Activated T-helper 2 cell treated with anti-CD3 and anti-CD28 coated beads, Interferon-gamma antibody, Interleukin-2, Interleukin-4, amounts not matched to agents 10 μg/mL and 5 μg/mL and 100 μg/mL, durations not matched to agents 14 hours and 24 hours and 36 hours (primary cell): ENCODE results near the gene MS4A3. TPM values are rescaled to one million over a fixed set of nuclear protein-coding genes. Genes with fewer than 3 reads are reported as not detected.
"Not testable (repeated sequence)": the region's sequence is repeated elsewhere in the genome, so short reads cannot be mapped to it uniquely, and the experiment has no call there.

ENCODE experiments used
- DNase-seq: peaks from one replicate; pipeline ENCODE4 v3.0.0; 2021; ENCODE audit warnings: low spot score
- H3K27ac Mint-ChIP-seq: one replicate; pipeline ENCODE4 v1.8.0; 2021; ENCODE audit warnings: mixed read lengths
- H3K27me3 Mint-ChIP-seq: one replicate; pipeline ENCODE4 v1.8.0; 2021; ENCODE audit warnings: low read depth, mixed read lengths
- H3K36me3 Mint-ChIP-seq: one replicate; pipeline ENCODE4 v1.8.0; 2021; ENCODE audit warnings: low read depth, mixed read lengths
- H3K4me1 Mint-ChIP-seq: one replicate; pipeline ENCODE4 v1.8.0; 2021; ENCODE audit warnings: low read depth, mixed read lengths
- H3K4me3 Mint-ChIP-seq: one replicate; pipeline ENCODE4 v1.8.0; 2021; ENCODE audit warnings: low read depth, mild to moderate bottlenecking, moderate library complexity, mixed read lengths
- H3K9me3 Mint-ChIP-seq: one replicate; pipeline ENCODE4 v1.8.0; 2021; ENCODE audit warnings: mixed read lengths
- intact Hi-C: fragments of 100-400 bp; cut with micrococcal nuclease; formaldehyde crosslinking; loops from one replicate; pipeline ENCODE4 v1.15.1; 2023
- total RNA-seq: library from RNA; stranded (reverse); gene quantifications from 2 replicates; pipeline ENCODE4 v1.2.3, GENCODE V29; 2022

Gene MS4A3, protein sequence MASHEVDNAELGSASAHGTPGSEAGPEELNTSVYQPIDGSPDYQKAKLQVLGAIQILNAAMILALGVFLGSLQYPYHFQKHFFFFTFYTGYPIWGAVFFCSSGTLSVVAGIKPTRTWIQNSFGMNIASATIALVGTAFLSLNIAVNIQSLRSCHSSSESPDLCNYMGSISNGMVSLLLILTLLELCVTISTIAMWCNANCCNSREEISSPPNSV
- total RNA-seq: not detected in 2 replicates

DNA sequence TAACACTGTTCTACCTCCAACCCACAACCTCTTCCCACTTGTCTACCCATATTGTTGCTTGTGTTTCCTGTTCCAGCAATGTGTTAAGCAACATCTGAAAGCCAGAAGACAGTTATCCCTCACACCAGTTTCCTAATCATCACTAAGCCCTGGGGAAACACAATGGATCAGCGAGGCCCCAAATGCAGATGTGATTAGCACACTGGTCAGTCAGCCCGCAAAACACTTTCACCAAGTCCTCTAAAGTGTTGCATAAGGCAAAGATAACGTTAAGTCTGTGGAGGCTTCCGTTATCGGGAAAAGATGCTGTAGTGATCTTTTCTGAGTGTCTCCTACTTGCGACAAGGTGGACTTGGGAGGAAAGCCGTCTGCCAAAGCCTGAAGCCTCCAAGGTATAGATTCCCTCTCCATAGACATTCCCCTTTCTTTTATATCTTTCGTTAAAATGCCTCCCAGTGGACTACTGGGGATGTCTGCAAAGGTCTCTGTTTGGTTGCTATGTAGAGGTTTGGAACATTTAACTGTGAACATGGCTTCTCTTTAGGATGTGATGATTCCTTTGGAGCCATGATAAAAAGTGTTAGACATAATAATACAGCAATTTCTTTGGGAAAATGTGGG is at the start of gene MS4A3:
Gene MS4A3, plus strand, starts transcription at position 317 of the 621 bp plus-strand sequence. CDS start 4,496 bp downstream, outside the sequence.
- no peak within 1 kb of the TSS for H3K4me3 Mint-ChIP-seq
- DNase-seq: no peak
- H3K36me3 Mint-ChIP-seq: no peaks in the 10 kb centered on the region

DNA sequence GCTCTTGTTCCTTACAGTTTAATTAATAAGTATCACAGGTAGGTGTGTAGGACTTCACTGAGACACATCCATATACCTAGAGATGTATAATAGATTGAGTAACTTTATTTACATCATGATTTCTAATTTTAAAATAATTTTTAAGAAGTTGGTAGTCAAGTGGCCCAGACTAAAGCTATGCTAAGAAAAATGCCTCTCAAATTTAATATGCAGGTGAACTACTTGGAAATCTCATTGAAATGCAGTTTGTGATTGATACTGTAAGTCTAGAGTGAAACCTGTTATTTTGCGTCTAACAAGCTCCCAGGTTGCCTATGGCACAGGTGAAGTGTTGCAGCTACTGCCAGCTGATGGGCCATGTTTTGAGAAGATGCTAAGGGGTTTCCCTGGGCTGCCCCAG is 39.6 kb upstream of the MS4A3 start, which contains the start of gene OOSP4B:
Gene OOSP4B, plus strand, starts transcription at position 301 of the 400 bp plus-strand sequence.
- no peak within 1 kb of the TSS for H3K27ac Mint-ChIP-seq

More for the DNA sequence above, at the start of gene MS4A3:
- peaks cover 3% of the 10 kb centered on the region for H3K9me3 Mint-ChIP-seq
- peaks cover 2% of the 10 kb centered on the region for H3K27me3 Mint-ChIP-seq
- no peak within 1 kb of the TSS for H3K27ac Mint-ChIP-seq
- intact Hi-C loops: no loop called here
- peaks cover 3% of the 10 kb centered on the region for H3K4me1 Mint-ChIP-seq

DNA sequence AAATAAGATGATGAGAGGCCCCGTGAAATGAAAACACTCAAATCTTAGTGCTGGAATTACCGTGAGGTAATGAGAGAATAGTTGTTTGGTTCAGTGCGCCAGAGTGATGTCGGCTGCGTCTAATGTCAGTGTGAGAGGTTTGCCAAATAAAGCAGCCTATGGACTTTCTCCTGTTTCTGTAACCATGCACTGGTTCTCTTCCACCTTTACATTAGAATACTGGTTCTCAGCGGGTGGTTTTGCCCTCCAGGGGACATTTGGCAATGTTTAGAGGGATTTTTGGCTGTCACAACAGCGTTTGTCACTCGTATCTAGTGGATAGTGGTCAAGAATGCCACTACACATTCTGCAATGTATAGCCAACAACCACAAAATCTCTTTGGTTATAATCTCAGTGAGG is 38.4 kb upstream of the MS4A3 start:
- intact Hi-C loops: no loop called here
- Mint-ChIP-seq H3K27ac (no peak overlapping the region), H3K36me3 (no peaks in the 10 kb centered on the region), H3K27me3 (peaks cover 1% of the 10 kb centered on the region), H3K4me1 (no peaks in the 10 kb centered on the region), H3K4me3 (no peak overlapping the region), H3K9me3 (no peaks in the 10 kb centered on the region)
- no peak for DNase-seq

More for the DNA sequence above, 39.6 kb upstream of the MS4A3 start, which contains the start of gene OOSP4B:
- Mint-ChIP-seq H3K4me1 (no peaks in the 10 kb centered on the region), H3K36me3 (no peaks in the 10 kb centered on the region), H3K27me3 (peaks cover 1% of the 10 kb centered on the region), H3K9me3 (no peaks in the 10 kb centered on the region), H3K4me3 (no peak within 1 kb of the TSS)
- intact Hi-C loops: no loop called here
- no peak for DNase-seq

DNA sequence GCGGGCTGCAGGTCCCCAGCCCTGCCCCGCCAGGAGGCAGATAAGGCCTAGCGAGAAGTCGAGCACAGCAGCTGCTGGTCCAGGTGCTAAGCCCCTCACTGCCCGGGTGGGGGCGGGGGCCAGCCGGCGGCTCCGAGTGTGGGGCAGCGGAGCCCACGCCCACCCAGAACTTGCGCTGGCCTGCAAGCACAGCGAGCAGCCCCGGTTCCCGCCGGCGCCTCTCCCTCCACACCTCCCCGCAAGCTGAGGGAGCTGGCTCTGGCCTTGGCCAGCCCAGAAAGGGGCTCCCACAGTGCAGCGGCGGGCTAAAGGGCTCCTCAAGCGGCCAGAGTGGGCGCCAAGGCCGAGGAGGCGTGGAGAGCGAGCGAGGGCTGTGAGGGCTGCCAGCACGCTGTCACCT is 36.1 kb upstream of the MS4A3 start:
- H3K4me3 Mint-ChIP-seq, H3K36me3 Mint-ChIP-seq, H3K27ac Mint-ChIP-seq, H3K9me3 Mint-ChIP-seq, H3K4me1 Mint-ChIP-seq, H3K27me3 Mint-ChIP-seq, intact Hi-C loops, DNase-seq: not testable (repeated sequence)

DNA sequence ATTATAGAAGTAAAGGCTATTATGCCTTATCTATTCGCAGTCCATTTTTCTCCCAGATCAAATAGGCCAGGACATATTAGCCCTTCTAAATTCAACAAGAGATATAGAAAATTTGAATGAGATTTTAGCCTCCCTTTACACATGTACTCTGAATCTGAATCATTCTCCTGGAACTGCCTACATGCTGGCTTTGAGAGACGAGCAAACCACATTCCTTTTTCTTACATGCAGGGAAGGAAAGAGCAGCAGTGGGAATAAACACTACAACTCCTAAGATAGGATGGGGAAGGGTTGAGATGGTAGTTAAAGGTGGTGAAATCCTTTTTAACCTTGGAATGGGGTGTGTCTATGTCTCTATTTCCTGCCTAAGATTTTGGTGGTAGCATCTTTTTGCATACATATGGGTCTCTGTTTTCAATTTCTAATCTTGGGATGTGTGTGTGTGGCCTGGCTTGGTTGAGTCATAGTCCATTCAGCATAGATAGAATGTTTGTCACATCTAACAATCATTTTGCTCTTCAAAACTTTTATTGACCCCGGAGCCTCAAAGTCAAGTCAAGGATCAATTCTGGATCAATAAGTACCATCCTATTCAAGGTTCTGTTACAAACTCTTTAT is 27.3 kb upstream of the MS4A3 start:
- no peak for DNase-seq
- no peaks in the 10 kb centered on the region for H3K27me3 Mint-ChIP-seq
- H3K36me3 Mint-ChIP-seq: no peaks in the 10 kb centered on the region
- H3K27ac Mint-ChIP-seq: no peak overlapping the region
- no peak overlapping the region for H3K4me3 Mint-ChIP-seq
- intact Hi-C loops: no loop called here
- H3K4me1 Mint-ChIP-seq: no peaks in the 10 kb centered on the region
- H3K9me3 Mint-ChIP-seq: no peaks in the 10 kb centered on the region

DNA sequence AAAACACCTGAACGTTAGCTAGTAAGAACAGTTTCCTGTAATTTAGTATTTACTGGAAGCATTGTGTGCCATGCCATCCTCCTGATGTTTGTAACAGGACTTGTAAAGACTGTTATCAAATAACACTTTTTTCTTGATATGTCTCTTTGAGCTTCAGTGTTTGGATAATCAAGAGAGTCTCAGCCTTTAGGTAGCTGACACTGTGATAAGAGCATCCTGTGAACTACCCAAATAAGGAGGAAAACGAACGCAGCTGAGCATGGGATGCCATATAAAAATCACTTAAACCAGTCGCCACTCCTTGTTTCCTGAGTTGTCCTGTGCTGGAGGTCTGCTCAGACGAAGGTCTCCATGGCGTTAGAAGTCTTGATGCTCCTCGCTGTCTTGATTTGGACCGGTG is 16.4 kb upstream of the MS4A3 start, which contains the start of gene OOSP2:
Gene OOSP2, plus strand, starts transcription at position 301 of the 400 bp plus-strand sequence. Its CDS starts 51 bp downstream, at position 352.
- no peaks in the 10 kb centered on the region for H3K4me1 Mint-ChIP-seq
- no peaks in the 10 kb centered on the region for H3K27me3 Mint-ChIP-seq
- no peaks in the 10 kb centered on the region for H3K36me3 Mint-ChIP-seq
- no peak for DNase-seq
- H3K4me3 Mint-ChIP-seq: no peak within 1 kb of the TSS
- intact Hi-C loops: no loop called here
- H3K27ac Mint-ChIP-seq: no peak within 1 kb of the TSS
- H3K9me3 Mint-ChIP-seq: no peaks in the 10 kb centered on the region

DNA sequence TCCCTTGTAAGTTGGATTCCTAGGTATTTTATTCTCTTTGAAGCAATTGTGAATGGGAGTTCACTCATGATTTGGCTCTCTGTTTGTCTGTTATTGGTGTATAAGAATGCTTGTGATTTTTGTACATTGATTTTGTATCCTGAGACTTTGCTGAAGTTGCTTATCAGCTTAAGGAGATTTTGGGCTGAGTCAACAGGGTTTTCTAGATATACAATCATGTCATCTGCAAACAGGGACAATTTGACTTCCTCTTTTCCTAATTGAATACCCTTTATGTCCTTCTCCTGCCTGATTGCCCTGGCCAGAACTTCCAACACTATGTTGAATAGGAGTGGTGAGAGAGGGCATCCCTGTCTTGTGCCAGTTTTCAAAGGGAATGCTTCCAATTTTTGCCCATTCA is 6.0 kb upstream of the MS4A3 start:
- not testable (repeated sequence) for H3K9me3 Mint-ChIP-seq, H3K4me1 Mint-ChIP-seq, DNase-seq

DNA sequence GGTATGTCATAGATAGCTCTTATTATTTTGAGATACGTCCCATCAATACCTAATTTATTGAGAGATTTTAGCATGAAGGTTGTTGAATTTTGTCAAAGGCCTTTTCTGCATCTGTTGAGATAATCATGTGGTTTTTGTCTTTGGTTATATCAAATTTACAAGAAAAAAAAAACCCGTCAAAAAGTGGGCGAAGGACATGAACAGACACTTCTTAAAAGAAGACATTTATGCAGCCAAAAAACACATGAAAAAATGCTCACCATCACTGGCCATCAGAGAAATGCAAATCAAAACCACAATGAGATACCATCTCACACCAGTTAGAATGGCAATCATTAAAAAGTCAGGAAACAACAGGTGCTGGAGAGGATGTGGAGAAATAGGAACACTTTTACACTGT is 5.6 kb upstream of the MS4A3 start:
- H3K36me3 Mint-ChIP-seq, intact Hi-C loops, H3K4me3 Mint-ChIP-seq, H3K4me1 Mint-ChIP-seq, DNase-seq, H3K27ac Mint-ChIP-seq, H3K27me3 Mint-ChIP-seq, H3K9me3 Mint-ChIP-seq: not testable (repeated sequence)

More for the DNA sequence above, 6.0 kb upstream of the MS4A3 start:
- intact Hi-C loops, H3K27ac Mint-ChIP-seq, H3K36me3 Mint-ChIP-seq, H3K4me3 Mint-ChIP-seq, H3K27me3 Mint-ChIP-seq: not testable (repeated sequence)

DNA sequence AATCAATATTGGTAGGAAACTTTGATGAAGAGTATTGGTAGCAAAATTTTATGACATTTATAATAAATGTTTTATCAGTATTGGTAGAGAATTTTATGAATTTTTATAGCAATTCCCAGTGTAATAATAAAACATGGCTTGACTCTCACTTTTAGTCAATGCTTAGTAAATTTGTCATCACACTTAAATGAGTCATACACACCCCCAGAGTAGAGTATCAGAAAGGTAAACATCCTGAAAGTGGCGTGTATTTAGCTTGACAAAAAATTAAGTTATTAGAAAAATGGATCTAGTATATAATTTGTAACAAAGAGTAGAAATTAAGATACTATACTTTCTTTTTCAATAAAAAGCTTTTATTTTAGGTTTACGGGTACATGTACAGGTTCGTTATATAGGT is 2.6 kb downstream of the MS4A3 start:
- H3K4me3 Mint-ChIP-seq: no peak overlapping the region

DNA sequence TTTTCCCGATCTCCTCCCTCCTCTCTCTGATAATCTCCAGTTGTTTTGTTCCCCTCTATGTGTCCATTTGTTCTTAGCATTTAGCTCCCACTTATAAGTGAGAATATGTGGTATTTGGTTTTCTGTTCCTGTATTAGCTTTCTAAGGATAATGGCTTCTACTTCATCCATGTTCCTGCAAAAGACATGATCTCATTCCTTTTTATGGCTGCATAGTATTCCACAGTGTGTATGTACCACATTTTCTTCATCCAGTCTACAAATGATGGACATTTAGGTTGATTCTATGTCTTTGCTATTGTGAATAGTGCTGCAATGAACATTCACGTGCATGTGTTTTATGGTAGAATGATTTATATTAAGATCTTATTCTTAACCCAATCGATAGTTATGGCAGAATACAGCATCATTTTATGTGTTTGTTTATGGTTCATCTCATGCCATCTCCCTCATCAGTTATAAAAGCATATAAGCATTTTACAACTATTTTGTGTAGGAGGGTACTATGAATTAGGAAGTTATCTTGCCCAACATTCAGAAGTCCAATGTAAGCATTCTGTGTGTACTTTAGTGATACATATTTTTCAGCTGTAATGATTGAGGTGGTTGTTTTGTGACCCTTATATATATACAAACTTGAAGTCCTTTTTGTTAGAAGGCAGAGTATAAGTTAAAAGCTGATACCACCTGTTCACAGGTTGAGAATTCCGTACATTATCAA is 3.2 kb downstream of the MS4A3 start:
- H3K27ac Mint-ChIP-seq: no peak overlapping the region
- intact Hi-C loops: no loop called here
- H3K4me3 Mint-ChIP-seq: no peak overlapping the region
- H3K4me1 Mint-ChIP-seq: peaks cover 3% of the 10 kb centered on the region
- DNase-seq: no peak
- peaks cover 3% of the 10 kb centered on the region for H3K9me3 Mint-ChIP-seq
- no peaks in the 10 kb centered on the region for H3K27me3 Mint-ChIP-seq
- no peaks in the 10 kb centered on the region for H3K36me3 Mint-ChIP-seq

More for the DNA sequence above, 2.6 kb downstream of the MS4A3 start:
- H3K27me3 Mint-ChIP-seq: no peaks in the 10 kb centered on the region
- H3K27ac Mint-ChIP-seq: no peak overlapping the region
- H3K9me3 Mint-ChIP-seq: peaks cover 3% of the 10 kb centered on the region
- DNase-seq: no peak
- intact Hi-C loops: no loop called here
- H3K4me1 Mint-ChIP-seq: peaks cover 3% of the 10 kb centered on the region
- no peaks in the 10 kb centered on the region for H3K36me3 Mint-ChIP-seq

DNA sequence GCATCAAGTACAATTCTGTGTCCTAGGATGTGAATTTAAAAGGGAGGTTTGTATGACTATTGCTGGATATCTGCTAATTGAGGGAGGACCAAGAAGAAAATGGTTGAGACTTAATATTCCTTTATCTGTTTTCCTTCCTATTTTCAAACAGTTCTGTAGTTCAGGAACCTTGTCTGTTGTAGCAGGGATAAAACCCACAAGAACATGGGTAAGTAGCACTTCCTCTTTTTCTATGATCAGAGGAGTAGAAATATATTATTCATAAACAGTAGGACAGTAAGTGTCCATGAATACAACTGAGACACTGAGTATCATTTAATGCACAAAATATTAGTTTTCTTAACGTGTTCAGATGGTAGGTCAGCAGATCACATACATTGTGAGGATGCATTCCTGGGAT is 7.6 kb downstream of the MS4A3 start:
- H3K9me3 Mint-ChIP-seq: peaks cover 3% of the 10 kb centered on the region
- intact Hi-C loops: no loop called here

DNA sequence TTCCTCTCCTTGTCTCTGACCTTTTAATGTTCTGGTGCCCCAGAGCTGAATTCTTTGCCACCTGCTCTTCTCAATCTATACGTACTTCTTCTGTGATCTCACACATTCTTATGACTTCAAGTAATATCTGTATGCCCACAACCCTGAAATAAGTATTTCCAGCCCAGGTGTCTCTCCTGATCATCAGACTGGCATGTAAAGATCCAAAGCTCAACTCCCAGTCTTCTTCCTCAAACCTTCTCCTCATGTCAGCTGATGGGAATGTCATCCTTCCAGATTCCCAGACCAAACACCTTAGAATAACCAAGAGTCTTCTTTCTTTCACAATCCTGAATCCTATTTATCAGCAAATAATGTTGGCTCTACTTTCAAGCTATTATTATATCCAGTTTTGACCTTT is 9.3 kb downstream of the MS4A3 start:
- Mint-ChIP-seq H3K27ac (no peak overlapping the region), H3K4me1 (no peaks in the 10 kb centered on the region)
- intact Hi-C loops: no loop called here

More for the DNA sequence above, 7.6 kb downstream of the MS4A3 start:
- no peak for DNase-seq
- Mint-ChIP-seq H3K36me3 (no peaks in the 10 kb centered on the region), H3K27me3 (no peaks in the 10 kb centered on the region), H3K27ac (no peak overlapping the region), H3K4me1 (peaks cover 3% of the 10 kb centered on the region), H3K4me3 (no peak overlapping the region)

More for the DNA sequence above, 9.3 kb downstream of the MS4A3 start:
- Mint-ChIP-seq H3K36me3 (no peaks in the 10 kb centered on the region), H3K4me3 (no peak overlapping the region), H3K27me3 (no peaks in the 10 kb centered on the region), H3K9me3 (no peaks in the 10 kb centered on the region)
- no peak for DNase-seq
